ENCODE results near the gene PPM1L.

PPM1L gene

GRCh38 chr3:160857476-160858119, 101.6 kb downstream of the PPM1L start:
- DNase-seq: no peak

- no peak for DNase-seq
Observed at GRCh38 chr3:160860346-160860745, 104.3 kb downstream of the PPM1L start.

GRCh38 chr3:160869825-160870224, 113.8 kb downstream of the PPM1L start:
- no peak for DNase-seq

- no peak for DNase-seq
Observed at GRCh38 chr3:160870327-160870726, 114.3 kb downstream of the PPM1L start.

GRCh38 chr3:160874736-160875135, 118.7 kb downstream of the PPM1L start:
- no peak for DNase-seq

- DNase-seq: no peak
Observed at GRCh38 chr3:160876643-160877042, 120.6 kb downstream of the PPM1L start.

- no peak for DNase-seq
Observed at GRCh38 chr3:160879859-160880258, 123.8 kb downstream of the PPM1L start.

DNA sequence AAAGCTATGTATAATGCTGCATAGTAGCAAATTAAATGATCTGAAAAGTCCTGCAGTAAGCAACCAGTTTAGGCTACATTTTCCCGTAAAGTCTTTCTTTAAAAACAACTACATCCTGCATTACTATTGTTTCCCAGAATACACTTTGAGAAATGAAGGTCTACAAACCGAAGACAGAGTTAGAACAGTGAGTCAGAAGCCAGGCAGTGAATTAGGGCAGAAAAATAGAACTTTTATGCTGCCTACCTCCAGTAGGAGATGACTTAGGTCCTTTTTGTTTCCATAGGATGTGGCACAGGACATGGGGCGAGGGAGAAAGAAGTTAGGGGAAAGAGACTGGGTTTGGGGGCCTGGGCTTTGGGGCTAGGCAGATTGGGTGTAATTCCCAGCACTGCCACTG, 127.3 kb downstream of the PPM1L start:
- no peak for DNase-seq

GRCh38 chr3:160885791-160886286, 129.8 kb downstream of the PPM1L start:
- no peak for DNase-seq

- no peak for DNase-seq
Observed at GRCh38 chr3:160886421-160886820, 130.4 kb downstream of the PPM1L start.

- no peak for DNase-seq
Observed at GRCh38 chr3:160893207-160893606, 137.2 kb downstream of the PPM1L start.

- no peak for DNase-seq
Observed at GRCh38 chr3:160904691-160905090, 148.7 kb downstream of the PPM1L start.

DNA sequence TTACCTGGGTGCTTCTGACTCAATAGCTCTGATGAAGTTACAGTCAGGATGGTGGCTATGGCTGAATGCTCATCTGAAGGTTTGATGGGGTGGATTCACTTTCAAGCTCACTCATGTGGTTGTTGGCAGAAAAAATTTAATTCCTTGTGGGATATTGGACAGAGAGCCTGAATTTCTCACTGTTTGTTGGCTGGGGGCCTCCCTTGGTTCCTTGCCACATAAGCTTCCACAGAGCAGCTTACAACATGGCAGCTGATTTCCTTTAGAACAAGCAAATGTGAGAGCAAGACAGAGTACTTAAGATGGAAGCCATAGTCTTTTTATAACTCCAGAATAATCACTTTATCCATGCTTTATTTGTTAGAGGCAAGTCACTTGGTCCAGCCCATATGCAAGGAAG, 150.6 kb downstream of the PPM1L start:
- DNase-seq: no peak

GRCh38 chr3:160909917-160910316, 153.9 kb downstream of the PPM1L start:
- DNase-seq: no peak

DNA sequence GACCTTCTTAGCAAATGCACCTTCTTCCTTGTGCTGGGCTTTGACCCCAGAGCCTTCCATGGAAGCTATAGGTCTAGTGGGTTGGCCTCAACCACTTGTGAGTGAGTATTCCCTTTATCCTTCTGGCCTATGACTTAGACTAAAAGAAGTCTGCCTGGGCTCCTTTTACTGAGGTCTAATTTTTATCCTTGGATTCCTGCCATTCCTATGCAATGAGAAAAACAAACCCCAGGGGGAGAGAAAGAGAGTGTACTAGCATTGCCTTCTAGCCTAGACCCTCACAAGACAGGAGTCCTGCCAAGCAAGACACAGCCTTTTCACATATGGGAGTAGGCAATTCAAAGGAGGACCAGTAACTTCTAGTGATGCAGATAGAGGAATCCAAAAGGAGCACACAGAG, 155.4 kb downstream of the PPM1L start:
- DNase-seq: no peak

- no peak for DNase-seq
Observed at GRCh38 chr3:160916472-160916871, 160.4 kb downstream of the PPM1L start.

DNA sequence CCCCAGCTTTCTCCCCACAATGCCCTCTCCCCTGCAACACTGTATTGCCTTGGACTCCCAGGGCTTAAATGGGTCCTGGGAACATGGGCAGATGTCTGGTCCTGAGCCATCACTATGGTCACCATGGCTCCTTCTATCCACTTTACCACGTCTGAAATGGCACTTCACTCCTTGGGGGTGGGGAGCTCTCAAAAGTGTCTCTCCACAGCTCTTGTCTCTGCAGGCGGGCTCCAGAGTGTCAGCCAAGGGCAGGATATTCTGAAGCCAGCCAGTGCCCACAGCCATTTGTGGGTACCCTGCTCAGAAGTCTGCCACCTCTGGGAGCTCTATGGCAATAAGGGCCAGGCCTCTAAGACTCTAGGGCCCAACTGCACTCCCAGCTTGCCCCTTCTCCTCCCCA, 163.9 kb downstream of the PPM1L start:
- no peak for DNase-seq

DNA sequence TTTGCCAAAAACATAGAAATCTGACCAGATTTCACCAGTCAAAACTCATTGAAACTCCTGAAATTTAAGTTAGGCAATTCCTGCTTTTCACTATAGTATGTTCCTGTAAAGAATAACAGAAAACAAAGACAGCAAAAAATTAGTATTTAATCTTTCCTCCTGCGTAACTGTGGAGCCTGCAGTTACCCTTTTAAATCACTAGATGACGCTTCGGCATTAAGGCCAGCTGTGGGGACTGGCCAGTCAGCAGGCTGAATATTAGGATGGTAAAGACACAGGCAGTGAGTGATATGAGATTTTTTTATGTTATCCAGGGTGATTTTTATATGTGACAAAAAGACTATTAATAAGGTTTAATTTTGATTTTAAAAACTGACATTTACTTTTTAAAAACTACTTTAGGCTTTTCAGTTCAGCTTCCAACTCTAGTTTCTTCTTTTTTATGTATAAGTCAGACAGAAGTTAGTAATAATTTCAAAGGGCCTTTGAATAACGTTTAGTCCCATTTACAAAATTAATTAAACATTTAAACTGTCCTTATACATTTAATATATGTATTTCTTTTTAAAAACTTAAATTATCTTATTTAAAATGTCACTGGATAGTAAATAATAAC, 165.1 kb downstream of the PPM1L start:
- DNase-seq: peak in 1 of 2 donors; percentile 11

DNA sequence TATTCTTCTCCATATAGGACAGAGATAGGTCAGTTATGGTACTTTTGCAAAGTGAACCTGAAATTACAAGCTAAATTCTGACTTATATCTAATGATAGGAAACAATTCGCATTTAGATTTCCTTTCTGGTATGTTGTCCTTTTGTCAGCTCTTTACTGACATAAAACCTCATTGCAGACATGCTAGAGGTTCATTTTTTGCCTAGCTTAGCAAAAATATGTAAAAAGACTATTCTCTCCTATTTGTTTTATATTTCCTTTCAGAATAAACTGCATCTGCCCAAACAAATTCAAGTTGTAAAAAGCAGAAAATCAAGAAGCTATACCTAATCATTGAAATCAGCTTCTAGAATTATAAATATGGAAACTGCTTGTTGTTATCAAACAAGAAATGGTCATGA, 168.7 kb downstream of the PPM1L start:
- DNase-seq: no peak

GRCh38 chr3:160927620-160928019, 171.6 kb downstream of the PPM1L start:
- no peak for DNase-seq

DNA sequence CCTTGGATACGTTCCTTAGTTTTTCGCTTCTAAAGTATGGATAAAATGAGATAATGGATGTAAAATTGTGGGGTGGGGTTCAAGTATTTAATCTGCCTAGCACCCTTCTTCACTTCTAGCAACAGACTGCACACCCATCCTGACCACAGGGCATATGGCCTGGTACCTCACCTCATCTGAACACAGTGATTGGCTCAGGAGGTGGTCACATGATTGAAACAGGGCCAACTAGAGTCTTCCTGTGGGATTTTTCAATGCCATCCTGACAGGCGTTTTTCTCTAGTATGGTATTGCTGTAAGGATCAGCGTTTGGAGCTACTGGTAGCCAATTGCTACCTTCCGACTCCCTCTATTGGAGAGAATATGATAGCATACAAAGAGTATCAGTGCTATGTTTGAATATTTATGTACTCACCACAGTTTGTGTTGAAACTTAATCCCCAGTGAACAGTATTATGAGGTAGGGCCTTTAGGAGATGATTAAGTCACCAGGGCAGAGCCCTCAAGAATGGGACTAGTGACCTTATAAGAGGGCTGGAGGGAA, 172.2 kb downstream of the PPM1L start:
- DNase-seq: no peak

GRCh38 chr3:160929595-160929994, 173.6 kb downstream of the PPM1L start:
- no peak for DNase-seq

- DNase-seq: no peak
Observed at GRCh38 chr3:160931474-160931873, 175.4 kb downstream of the PPM1L start.

DNA sequence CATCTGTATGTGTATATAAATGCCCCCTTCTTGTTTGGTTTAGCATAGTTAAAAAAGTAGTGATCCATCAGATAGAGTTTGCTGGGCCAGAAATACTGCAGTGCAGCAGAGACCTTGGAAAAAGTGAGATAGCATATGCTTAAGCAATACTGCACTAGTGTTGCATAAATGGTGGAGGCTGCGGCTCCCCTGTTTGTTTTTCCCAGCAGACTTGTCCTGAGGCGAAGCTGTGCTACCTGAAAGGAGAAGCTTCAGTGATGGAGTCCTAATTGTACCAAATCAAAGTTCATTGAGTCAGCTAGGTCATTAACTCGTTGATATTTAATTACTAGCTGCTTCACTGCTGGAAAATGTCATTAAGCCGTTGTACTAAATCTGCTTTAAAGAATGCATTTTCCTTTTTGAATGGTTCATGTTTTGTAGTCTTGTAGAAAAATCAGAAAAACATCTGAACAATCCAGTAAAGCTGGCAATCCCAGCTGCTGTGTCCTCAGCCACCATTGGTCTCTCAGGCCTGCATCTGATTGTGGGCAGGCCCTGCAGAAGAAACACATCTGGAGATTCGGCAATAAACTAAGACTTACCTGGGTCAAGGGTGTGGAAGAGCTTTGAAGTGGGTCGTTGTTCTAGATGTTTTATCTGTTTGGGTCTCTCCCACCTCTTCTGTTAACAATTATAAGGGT, 179.5 kb downstream of the PPM1L start:
- DNase-seq: no peak
